GM19240 (cell line): ENCODE measurements around the gene RNF183.
"Not testable (repeated sequence)": the region's sequence is repeated elsewhere in the genome, so short reads cannot be mapped to it uniquely, and the experiment has no call there.

Experiments used
- DNase-seq: peaks from one replicate; pipeline ENCODE4 v3.0.0; 2011; ENCODE audit warnings: low spot score; ENCODE audit not compliant: insufficient read length

The RNF183 gene

DNA sequence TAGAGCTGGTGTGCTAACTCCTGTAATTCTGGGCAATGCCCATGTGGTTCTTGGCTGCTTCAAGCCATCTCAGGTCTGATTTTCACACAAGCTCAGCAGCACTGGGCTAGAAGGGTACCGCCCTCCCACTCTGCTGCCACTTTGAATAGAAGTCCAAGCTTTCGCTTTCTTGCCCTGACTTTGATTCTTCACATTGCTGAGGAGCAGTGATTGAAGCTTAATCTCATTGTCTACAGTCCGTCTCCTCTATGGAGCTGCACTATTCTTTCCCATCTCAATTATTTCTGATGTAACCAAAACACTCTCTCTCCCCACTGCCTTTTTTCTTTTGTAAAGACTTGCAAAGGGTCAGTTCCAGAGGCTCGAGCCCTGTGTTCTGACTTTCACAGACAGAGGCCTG, 12.9 kb upstream of the RNF183 start:
- no peak for DNase-seq

DNA sequence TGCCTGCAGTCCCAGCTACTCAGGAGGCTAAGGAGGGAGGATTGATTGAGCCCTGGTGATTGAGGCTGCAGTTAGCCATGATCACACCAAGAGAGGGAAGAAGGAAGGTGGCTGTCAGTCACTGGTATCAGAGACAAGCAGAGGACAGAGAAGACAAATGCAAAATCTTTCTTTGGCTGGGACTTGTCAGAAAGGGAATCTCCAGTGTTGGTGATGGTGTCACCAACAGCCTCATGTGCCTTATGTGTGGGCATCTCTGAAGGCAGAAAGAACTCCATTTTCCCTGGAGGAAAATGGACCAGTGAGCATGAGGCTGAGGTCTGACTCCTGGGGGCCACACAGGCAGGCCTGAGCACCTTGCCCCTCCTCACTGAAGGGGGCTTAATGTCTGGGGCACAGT, 12.1 kb upstream of the RNF183 start:
- DNase-seq = no peak

- DNase-seq = no peak
These were observed 10.1 kb upstream of the RNF183 start for GRCh38 chr9:113313261-113313660.

DNA sequence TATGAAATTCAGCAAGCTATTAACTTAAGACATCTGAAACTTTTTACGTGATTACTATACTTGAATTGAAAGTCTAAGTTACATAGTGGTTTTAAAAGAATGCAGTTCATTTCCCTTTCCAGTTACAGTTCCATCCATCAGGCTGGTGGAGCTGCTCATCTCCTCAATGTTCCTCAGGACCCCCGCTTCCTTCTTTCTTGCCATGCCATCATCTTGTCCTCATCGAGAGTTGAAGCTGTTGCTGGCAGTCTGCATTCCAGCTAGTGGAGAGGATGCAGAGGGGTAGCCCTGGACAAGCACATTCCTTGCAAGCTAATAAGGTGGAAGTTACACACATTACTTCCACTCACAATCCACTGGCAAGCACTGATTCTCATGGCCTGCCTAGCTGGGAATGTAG, 8.8 kb upstream of the RNF183 start:
- no peak for DNase-seq

GRCh38 chr9:113310538-113310937, 7.4 kb upstream of the RNF183 start:
- no peak for DNase-seq

DNA sequence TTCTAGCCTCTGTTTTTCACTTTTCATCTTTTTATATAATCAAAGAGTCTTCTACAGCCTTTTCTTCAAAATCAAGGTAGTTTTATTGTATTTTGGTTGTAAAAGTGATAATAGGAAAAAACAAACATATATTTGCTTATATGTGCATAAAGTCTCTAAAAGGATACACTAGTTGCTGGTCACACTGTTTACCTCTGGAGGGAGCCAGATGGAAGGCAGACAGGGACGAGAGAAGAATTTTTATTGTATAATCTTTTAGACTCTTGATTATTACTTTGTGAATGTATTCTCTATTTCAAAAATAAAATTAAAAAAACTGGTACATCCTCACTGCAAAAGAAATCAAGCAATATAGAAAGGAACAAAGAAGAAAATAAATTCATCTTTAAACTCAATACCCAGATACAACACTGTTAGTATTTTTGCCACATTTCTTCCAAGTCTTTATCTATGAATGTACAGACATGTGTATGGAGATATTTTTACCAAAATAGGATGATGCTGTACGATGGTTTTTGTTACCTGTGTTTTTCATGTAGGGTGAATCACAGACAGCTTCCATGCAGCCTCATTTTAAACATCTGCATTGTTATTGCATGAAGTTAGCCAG, 6.1 kb upstream of the RNF183 start:
- peak; percentile 8 for DNase-seq

- no peak for DNase-seq
These were observed 4.3 kb upstream of the RNF183 start for GRCh38 chr9:113307396-113307975.

DNA sequence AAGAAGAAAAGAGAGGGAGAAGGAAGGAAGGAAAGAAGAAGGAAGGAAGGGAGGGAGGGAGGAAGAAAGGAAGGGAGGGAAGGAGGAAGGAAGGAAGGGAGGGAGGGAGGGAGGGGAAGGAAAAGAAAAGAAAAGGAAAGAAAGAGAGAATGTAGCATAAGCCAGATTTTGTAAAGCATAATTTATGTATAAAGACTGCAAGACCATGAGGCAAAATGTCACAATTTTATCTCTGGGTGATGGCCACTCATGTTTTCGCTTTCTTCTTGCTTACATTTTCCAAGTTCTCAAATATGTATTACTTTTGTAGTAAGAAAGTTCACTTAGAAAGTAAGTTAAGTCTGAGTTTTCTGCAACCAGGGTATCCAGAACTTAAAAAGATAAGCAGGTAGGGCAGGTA, 3.4 kb upstream of the RNF183 start:
- DNase-seq = no peak

- no peak for DNase-seq
These were observed 1.6 kb downstream of the RNF183 start for GRCh38 chr9:113301548-113301947.

DNA sequence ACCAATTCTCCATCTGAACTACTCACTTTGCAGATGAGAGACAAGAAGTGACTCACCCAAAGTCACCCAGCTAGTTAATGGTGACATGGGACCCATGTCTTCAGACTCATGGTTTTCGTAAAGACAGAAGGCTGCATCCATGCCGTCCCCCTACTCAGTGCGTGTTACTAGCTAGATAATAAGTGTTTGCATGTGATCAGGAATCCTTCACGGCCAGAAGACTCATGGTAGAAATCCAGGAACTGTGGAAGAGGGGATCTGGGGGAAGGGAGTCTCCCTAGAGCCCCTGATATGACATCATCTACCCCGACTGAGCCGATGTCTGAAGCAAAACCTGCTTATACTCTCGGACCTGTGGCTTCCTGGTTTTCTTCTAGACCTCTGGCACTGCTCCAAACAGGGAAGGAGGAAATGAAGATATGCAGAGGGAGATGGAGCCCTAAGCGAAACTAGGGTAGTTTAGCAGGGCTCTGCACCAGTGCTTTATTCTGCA, 3.3 kb downstream of the RNF183 start:
- no peak for DNase-seq

- no peak for DNase-seq
These were observed 4.0 kb downstream of the RNF183 start for GRCh38 chr9:113298924-113299770.

GRCh38 chr9:113298311-113298710, 4.9 kb downstream of the RNF183 start:
- DNase-seq = no peak

GRCh38 chr9:113296796-113297558, 6.2 kb downstream of the RNF183 start:
- no peak for DNase-seq

- DNase-seq = not testable (repeated sequence)
These were observed 6.9 kb downstream of the RNF183 start for GRCh38 chr9:113296247-113296646.

GRCh38 chr9:113293285-113293878, 9.8 kb downstream of the RNF183 start:
- DNase-seq = no peak

DNA sequence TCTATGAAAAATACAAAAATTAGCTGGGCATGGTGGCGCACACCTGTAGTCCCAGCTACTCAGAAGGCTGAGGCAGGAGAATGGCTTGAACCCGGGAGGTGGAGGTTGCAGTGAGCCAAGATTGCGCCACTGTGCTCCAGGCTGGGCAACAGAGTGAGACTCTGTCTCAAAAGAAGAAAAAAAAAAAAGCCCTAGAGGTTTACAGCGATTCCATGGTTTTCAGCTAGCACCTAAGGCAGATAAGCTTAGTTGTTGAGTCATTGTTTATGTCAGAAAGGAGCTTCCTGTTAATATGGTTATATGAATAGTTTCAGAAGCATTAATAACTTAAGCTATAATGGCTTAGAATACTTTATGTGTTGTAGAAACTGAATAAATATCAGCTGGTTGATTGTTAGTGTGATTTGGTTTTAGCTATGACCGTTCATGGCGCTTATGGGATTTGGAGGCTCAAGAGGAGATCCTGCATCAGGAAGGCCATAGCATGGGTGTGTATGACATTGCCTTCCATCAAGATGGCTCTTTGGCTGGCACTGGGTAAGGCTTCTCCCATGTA, 13.0 kb downstream of the RNF183 start:
- no peak for DNase-seq

GRCh38 chr9:113289091-113289490, 14.1 kb downstream of the RNF183 start:
- DNase-seq = no peak

DNA sequence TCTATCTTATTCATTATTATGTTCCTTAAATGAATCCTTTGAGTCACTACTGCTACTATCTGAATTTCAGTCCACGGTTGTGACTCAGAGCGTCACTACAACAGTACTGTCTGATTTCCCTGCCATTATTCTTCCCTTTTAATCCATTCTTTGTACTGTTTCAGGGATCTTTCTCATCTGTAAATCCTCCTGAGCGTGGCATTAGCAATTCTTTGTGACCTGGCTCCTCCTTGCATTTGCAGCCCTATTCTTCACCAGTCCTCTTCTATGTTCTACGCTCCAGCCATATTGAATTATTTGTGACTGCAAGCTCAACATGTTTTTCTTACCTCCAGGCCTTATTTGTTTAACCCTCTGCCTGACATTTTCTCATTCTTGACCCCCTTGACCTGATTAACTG, 21.8 kb downstream of the RNF183 start:
- DNase-seq = no peak

DNA sequence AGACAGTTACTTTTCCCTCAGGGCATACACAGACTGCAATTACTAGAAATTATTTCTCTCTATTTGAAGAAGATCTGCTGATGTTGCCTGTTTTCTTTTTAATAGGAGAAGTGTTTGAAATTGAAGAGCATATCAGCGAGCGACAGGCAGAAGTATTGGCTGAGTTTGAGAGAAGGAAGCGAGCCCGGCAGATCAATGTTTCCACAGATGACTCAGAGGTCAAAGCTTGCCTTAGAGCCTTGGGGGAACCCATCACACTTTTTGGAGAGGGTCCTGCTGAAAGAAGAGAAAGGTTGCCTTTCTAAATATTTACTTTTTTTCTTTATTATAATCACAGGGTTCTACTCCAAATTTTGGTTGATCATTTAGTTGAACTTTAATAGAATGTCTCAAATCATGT, 24.3 kb downstream of the RNF183 start:
- no peak for DNase-seq

DNA sequence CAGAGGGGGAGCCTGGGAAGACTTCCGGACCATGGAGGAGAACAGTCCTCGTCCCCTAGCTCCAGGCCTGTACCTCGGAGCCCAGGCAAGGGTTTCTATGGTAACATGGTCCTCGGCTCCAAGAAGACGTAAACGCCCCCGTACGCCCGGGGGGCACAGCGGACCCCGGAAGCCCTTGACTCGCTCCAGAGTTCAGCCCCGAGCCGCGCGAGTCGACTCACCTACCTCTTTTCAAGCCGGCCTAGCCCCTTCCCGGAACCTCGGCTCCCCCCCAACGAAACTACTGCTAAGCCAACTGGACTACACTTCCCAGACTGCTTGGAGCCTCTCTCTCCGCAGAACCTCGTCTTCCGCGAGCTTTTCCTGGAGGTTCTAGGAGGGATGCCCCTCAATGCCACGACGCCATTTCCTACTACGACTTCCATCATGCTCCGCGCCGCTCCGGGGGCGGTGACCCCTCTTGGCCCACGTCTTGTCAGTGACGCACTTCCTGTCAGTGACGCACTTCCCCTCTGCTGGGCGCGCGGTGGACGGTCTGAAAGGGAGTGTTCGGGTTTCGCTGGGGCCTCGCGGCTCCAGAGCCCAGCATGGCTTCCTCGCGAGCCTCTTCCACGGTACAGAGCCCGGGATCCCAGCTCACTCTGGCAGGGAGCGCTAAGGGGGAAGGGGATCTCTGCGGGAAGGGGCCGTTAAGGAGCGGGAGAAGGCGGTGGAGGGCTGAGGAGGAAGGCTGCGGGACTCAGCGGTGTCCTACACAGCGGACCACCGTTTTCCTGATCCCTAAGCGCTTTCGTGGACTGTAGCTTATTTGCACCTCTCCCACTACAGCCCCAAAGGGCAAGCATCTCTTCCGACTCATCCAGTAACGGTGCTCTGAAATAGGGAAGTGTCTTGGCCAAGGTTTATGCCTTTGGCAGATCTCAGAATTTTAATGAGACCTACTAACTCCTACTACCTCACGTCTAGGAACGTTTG, 27.7 kb downstream of the RNF183 start, which contains the start of the genes CDC26 and PRPF4:
Gene CDC26, minus strand, starts transcription at position 416 of the 975 bp plus-strand sequence. CDS start 3,065 bp downstream, outside the sequence.
Gene PRPF4, plus strand, starts transcription at position 502 of the 975 bp plus-strand sequence. Its CDS starts 86 bp downstream, at position 588.
- DNase-seq = peak; percentile 92
